ENCODE measurements around the gene LBP. TPM values are rescaled to one million over a fixed set of nuclear protein-coding genes. Genes with fewer than 3 reads are reported as not detected.

The LBP gene
- total and polyA plus RNA-seq, 2 donors from 2014 or later: 1.2 to 2.3 TPM

- Histone ChIP-seq H3K9me3 (ENCODE audit: control insufficient read depth in 2 of 3, insufficient read depth in 1 of 3, low read length in 3 of 3) (peaks cover 0 to 6% (median 3%) of the 10 kb centered on the region in 3 donors), H3K9ac (ENCODE audit: low read length in 3 of 3) (no peak overlapping the region), H3K4me1 (ENCODE audit: control insufficient read depth in 2 of 3, insufficient read depth in 2 of 3, low read depth in 1 of 3, low read length in 3 of 3) (peaks cover 0 to 6% (median 4%) of the 10 kb centered on the region in 3 donors), H3K27ac (ENCODE audit: low read depth in 2 of 2, low read length in 2 of 2) (no peak overlapping the region), H3K27me3 (ENCODE audit: control insufficient read depth, insufficient read depth, low read length) (no peaks in the 10 kb centered on the region), H3K36me3 (ENCODE audit: control insufficient read depth in 2 of 3, insufficient read depth in 3 of 3, low read length in 3 of 3) (no peaks in the 10 kb centered on the region), H3K4me3 (ENCODE audit: low read length in 3 of 3) (no peak overlapping the region)
- TF ChIP-seq CTCF (IDR thresholded peaks at IDR 0.05; ENCODE audit: borderline replicate concordance, extremely low read depth, insufficient read depth): no peak
- DNase-seq (no peak), FAIRE-seq (no peak)
- intact Hi-C loops (cut with DNase I): no loop called here
Observed at GRCh38 chr20:38340693-38341092, 5.6 kb upstream of the LBP start.

GRCh38 chr20:38342216-38342615 is 4.1 kb upstream of the LBP start:
- Histone ChIP-seq H3K27ac (ENCODE audit: low read depth in 2 of 2, low read length in 2 of 2) (no peak overlapping the region), H3K4me1 (ENCODE audit: control insufficient read depth in 2 of 3, insufficient read depth in 2 of 3, low read depth in 1 of 3, low read length in 3 of 3) (peaks cover 0 to 15% (median 7%) of the 10 kb centered on the region in 3 donors), H3K9me3 (ENCODE audit: control insufficient read depth in 2 of 3, insufficient read depth in 1 of 3, low read length in 3 of 3) (peaks cover 0 to 6% (median 3%) of the 10 kb centered on the region in 3 donors), H3K4me3 (ENCODE audit: low read length in 3 of 3) (no peak overlapping the region), H3K36me3 (ENCODE audit: control insufficient read depth in 2 of 3, insufficient read depth in 3 of 3, low read length in 3 of 3) (no peaks in the 10 kb centered on the region), H3K9ac (ENCODE audit: low read length in 3 of 3) (no peak overlapping the region), H3K27me3 (ENCODE audit: control insufficient read depth, insufficient read depth, low read length) (no peaks in the 10 kb centered on the region)
- TF ChIP-seq CTCF (IDR thresholded peaks at IDR 0.05; ENCODE audit: borderline replicate concordance, extremely low read depth, insufficient read depth): no peak
- no peak for FAIRE-seq
- DNase-seq: peak in 1 of 5 donors; percentile 8
- intact Hi-C loops (cut with DNase I): no loop called here

GRCh38 chr20:38342713-38343310 is 3.5 kb upstream of the LBP start:
- DNase-seq (no peak), FAIRE-seq (no peak)
- Histone ChIP-seq H3K9me3 (ENCODE audit: control insufficient read depth in 2 of 3, insufficient read depth in 1 of 3, low read length in 3 of 3) (peaks cover 0 to 4% (median under 1%) of the 10 kb centered on the region in 3 donors), H3K27ac (ENCODE audit: low read depth in 2 of 2, low read length in 2 of 2) (peak overlapping the region; percentile 43 to 54), H3K36me3 (ENCODE audit: control insufficient read depth in 2 of 3, insufficient read depth in 3 of 3, low read length in 3 of 3) (no peaks in the 10 kb centered on the region), H3K4me3 (ENCODE audit: low read length in 3 of 3) (peak overlapping the region in 2 of 3 donors; percentile 41 to 43), H3K27me3 (ENCODE audit: control insufficient read depth, insufficient read depth, low read length) (no peaks in the 10 kb centered on the region), H3K9ac (ENCODE audit: low read length in 3 of 3) (no peak overlapping the region), H3K4me1 (ENCODE audit: control insufficient read depth in 2 of 3, insufficient read depth in 2 of 3, low read depth in 1 of 3, low read length in 3 of 3) (peaks cover 0 to 15% (median 7%) of the 10 kb centered on the region in 3 donors)
- no peak for TF ChIP-seq CTCF (IDR thresholded peaks at IDR 0.05; ENCODE audit: borderline replicate concordance, extremely low read depth, insufficient read depth)
- intact Hi-C loops (cut with DNase I): no loop called here

All from kidney (tissue), 14 donors.